H9 (cell line): ENCODE data around the gene KIF22. TPM values are rescaled to one million over a fixed set of nuclear protein-coding genes. Genes with fewer than 3 reads are reported as not detected.

ENCODE experiments used
- DNase-seq: peaks from one replicate; pipeline ENCODE4 v3.0.0-alpha.2; 2017
- H2AFZ ChIP-seq: one replicate; pipeline ENCODE4 v1.6.1; 2013; ENCODE audit warnings: mild to moderate bottlenecking, low read length, control low read depth, moderate library complexity
- H2AK5ac ChIP-seq: 2 replicates; pipeline ENCODE4 v1.6.1; 2013; ENCODE audit warnings: low read length, control low read depth, mixed read lengths; ENCODE audit not compliant: insufficient read length
- H2BK120ac ChIP-seq: one replicate; pipeline ENCODE4 v1.6.1; 2013; ENCODE audit warnings: low read depth, mild to moderate bottlenecking, low read length, control low read depth, inconsistent platforms; ENCODE audit not compliant: poor library complexity, severe bottlenecking
- H2BK12ac ChIP-seq: 2 replicates; pipeline ENCODE4 v1.6.1; 2013; ENCODE audit warnings: low read length, control low read depth, mixed read lengths, low read depth; ENCODE audit not compliant: insufficient read length
- H2BK15ac ChIP-seq: 2 replicates; pipeline ENCODE4 v1.6.1; 2013; ENCODE audit warnings: low read depth, low read length, control low read depth
- H2BK20ac ChIP-seq: one replicate; pipeline ENCODE4 v1.6.1; 2013; ENCODE audit warnings: low read depth, mild to moderate bottlenecking, low read length, control low read depth, inconsistent platforms; ENCODE audit not compliant: poor library complexity, severe bottlenecking
- H2BK5ac ChIP-seq: 2 replicates; pipeline ENCODE4 v1.6.1; 2013; ENCODE audit warnings: low read length, control low read depth, mixed read lengths; ENCODE audit not compliant: insufficient read length
- H3K14ac ChIP-seq: 2 replicates; pipeline ENCODE4 v1.6.1; 2013; ENCODE audit warnings: low read length, control low read depth; ENCODE audit not compliant: insufficient read depth
- H3K18ac ChIP-seq: 2 replicates; pipeline ENCODE4 v1.6.1; 2013; ENCODE audit warnings: low read depth, mild to moderate bottlenecking, mixed read lengths, low read length, control low read depth; ENCODE audit not compliant: insufficient read length
- H3K23ac ChIP-seq: 2 replicates; pipeline ENCODE4 v1.6.1; 2013; ENCODE audit warnings: low read length, control low read depth, mixed read lengths, low read depth; ENCODE audit not compliant: insufficient read length
- H3K23me2 ChIP-seq: 2 replicates; pipeline ENCODE4 v1.6.1; 2013; ENCODE audit warnings: low read depth, mild to moderate bottlenecking, mixed read lengths, low read length, control low read depth; ENCODE audit not compliant: insufficient read length, poor library complexity, severe bottlenecking
- H3K27ac ChIP-seq: 2 replicates; pipeline ENCODE4 v1.5.1; 2013; ENCODE audit warnings: low read length, control low read depth, mixed read lengths, low read depth; ENCODE audit not compliant: insufficient read length
- H3K27me3 ChIP-seq: 2 replicates; pipeline ENCODE4 v1.6.1; 2013; ENCODE audit warnings: low read length, control low read depth, inconsistent platforms; ENCODE audit not compliant: insufficient read depth
- H3K4ac ChIP-seq: 2 replicates; pipeline ENCODE4 v1.6.1; 2013; ENCODE audit warnings: low read depth, mild to moderate bottlenecking, control low read depth, inconsistent platforms, low read length, moderate library complexity
- H3K4me1 ChIP-seq: 2 replicates; pipeline ENCODE4 v1.6.1; 2013; ENCODE audit warnings: low read length, control low read depth, inconsistent platforms; ENCODE audit not compliant: insufficient read depth
- H3K4me2 ChIP-seq: 2 replicates; pipeline ENCODE4 v1.6.1; 2013; ENCODE audit warnings: low read length, control low read depth, mixed read lengths; ENCODE audit not compliant: insufficient read length, insufficient read depth
- H3K56ac ChIP-seq: 2 replicates; pipeline ENCODE4 v1.6.1; 2013; ENCODE audit warnings: low read depth, mild to moderate bottlenecking, mixed read lengths, low read length, control low read depth; ENCODE audit not compliant: insufficient read length
- H3K79me1 ChIP-seq: 2 replicates; pipeline ENCODE4 v1.6.1; 2013; ENCODE audit warnings: low read depth, mild to moderate bottlenecking, moderate library complexity, low read length, control low read depth, inconsistent platforms; ENCODE audit not compliant: insufficient read depth, poor library complexity, severe bottlenecking
- H3K79me2 ChIP-seq: 2 replicates; pipeline ENCODE4 v1.6.1; 2013; ENCODE audit warnings: low read length, control low read depth, inconsistent platforms; ENCODE audit not compliant: insufficient read depth
- H3K9ac ChIP-seq: 2 replicates; pipeline ENCODE4 v1.6.1; 2013; ENCODE audit warnings: low read length, control low read depth, mixed read lengths; ENCODE audit not compliant: insufficient read length; ENCODE audit errors: extremely low read depth
- H3K9me3 ChIP-seq: one replicate; pipeline ENCODE4 v1.6.1; 2013; ENCODE audit warnings: low read depth, low read length, inconsistent platforms; ENCODE audit not compliant: control insufficient read depth
- H3T11ph ChIP-seq: one replicate; pipeline ENCODE4 v1.6.1; 2013; ENCODE audit warnings: mild to moderate bottlenecking, low read length, control low read depth, inconsistent platforms
- H4K20me1 ChIP-seq: one replicate; pipeline ENCODE4 v1.6.1; 2013; ENCODE audit not compliant: control insufficient read depth, insufficient read length, insufficient read depth
- H4K5ac ChIP-seq: 2 replicates; pipeline ENCODE4 v1.6.1; 2013; ENCODE audit warnings: low read depth, mild to moderate bottlenecking, mixed read lengths, low read length, control low read depth; ENCODE audit not compliant: insufficient read length
- H4K8ac ChIP-seq: replicated peaks from 2 replicates; pipeline ENCODE4 v1.6.1; 2013; ENCODE audit warnings: low read length, control low read depth, mixed read lengths, low read depth; ENCODE audit not compliant: insufficient read length
- H4K91ac ChIP-seq: 2 replicates; pipeline ENCODE4 v1.6.1; 2013; ENCODE audit warnings: low read depth, mild to moderate bottlenecking, moderate library complexity, mixed read lengths, low read length, control low read depth; ENCODE audit not compliant: insufficient read length
- H3K27ac Mint-ChIP-seq, 3 experiments: 2 replicates in 2 of 3; 3 replicates in 1 of 3; pipeline ENCODE4 v1.8.0; 2020 to 2021; ENCODE audit warnings: mixed read lengths in 3 of 3, mild to moderate bottlenecking in 1 of 3, moderate library complexity in 1 of 3
- H3K27me3 Mint-ChIP-seq: 2 replicates; pipeline ENCODE4 v1.8.0; 2021; ENCODE audit warnings: low read depth, mild to moderate bottlenecking, moderate library complexity, mixed read lengths
- H3K36me3 Mint-ChIP-seq, 3 experiments: 2 replicates in 2 of 3; 3 replicates in 1 of 3; pipeline ENCODE4 v1.8.0; 2020 to 2021; ENCODE audit warnings: low read depth in 3 of 3, mixed read lengths in 3 of 3; ENCODE audit not compliant: insufficient read depth in 1 of 3
- H3K4me1 Mint-ChIP-seq, 2 experiments: 2 replicates each; pipeline ENCODE4 v1.8.0; 2020; ENCODE audit warnings: mixed read lengths in 2 of 2
- H3K4me3 Mint-ChIP-seq, 2 experiments: 2 replicates in 1 of 2; 3 replicates in 1 of 2; pipeline ENCODE4 v1.8.0; 2020 to 2021; ENCODE audit warnings: mild to moderate bottlenecking in 2 of 2, mixed read lengths in 2 of 2, moderate library complexity in 1 of 2
- H3K9me3 Mint-ChIP-seq, 2 experiments: 2 replicates in 1 of 2; 3 replicates in 1 of 2; pipeline ENCODE4 v1.8.0; 2020; ENCODE audit warnings: mild to moderate bottlenecking in 2 of 2, mixed read lengths in 2 of 2, moderate library complexity in 1 of 2
- WGBS: extraction: QIAGEN DNeasy Blood & Tissue Kit; methylation state at CpG from one replicate; pipeline ENCODE4 v1.1.7; 2013; ENCODE audit warnings: missing lambda C conversion rate, low lambda C conversion rate, mixed read lengths; ENCODE audit not compliant: insufficient read length; ENCODE audit errors: extremely low coverage; 5-methylcytosine and 5-hydroxymethylcytosine counted together
- total RNA-seq: library from RNA; stranded (reverse); gene quantifications from 2 replicates; pipeline ENCODE4 v1.2.1, GENCODE V29; 2021
- TF ChIP-seq, protein P1 (sequence below): fragments of 200-600 bp; sonication (generic); conservative IDR thresholded peaks from 3 replicates; pipeline ENCODE4 v1.8.0; 2021; ENCODE audit warnings: antibody characterized with exemption, mild to moderate bottlenecking

Gene KIF22
- total RNA-seq, 1 experiment from 2014 or later: 151 TPM

DNA sequence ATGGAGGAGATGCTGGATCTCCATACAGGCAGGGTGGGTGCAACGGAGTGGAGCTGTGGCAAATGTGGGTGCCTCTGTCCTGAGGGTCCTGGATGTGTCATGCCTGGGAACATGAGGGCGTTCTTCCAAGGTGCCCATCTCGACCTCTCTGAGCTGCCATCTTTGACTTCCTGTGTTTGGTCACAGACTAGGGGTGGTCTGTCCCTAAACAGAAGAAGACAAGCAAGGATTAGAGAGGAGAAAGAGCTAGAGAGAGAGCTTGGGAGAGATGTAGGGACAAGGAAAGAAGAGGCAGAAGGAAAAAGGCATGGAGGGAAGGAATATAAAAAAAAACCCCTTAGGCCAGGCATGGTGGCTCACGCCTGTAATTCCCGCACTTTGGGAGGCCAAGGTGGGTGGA lies 15.8 kb upstream of the KIF22 start:
- H3K4me1 ChIP-seq: no peaks in the 10 kb centered on the region
- no peaks in the 10 kb centered on the region for H3K9me3 Mint-ChIP-seq
- WGBS: no CpG with 5 or more reads among the region's 5 CpGs

More for the DNA sequence above, 15.8 kb upstream of the KIF22 start:
- Histone ChIP-seq H3K23me2 (no peaks in the 10 kb centered on the region), H3K9me3 (no peaks in the 10 kb centered on the region), H3K9ac (no peak overlapping the region), H3T11ph (no peak overlapping the region), H3K4me2 (no peak overlapping the region), H2BK120ac (no peak overlapping the region), H2AFZ (no peak overlapping the region), H4K20me1 (no peaks in the 10 kb centered on the region), H3K18ac (no peak overlapping the region), H3K56ac (no peak overlapping the region), H3K14ac (no peak overlapping the region), H2BK15ac (no peak overlapping the region), H3K27me3 (no peaks in the 10 kb centered on the region; the same call in 1 of the 2 replicates), H2AK5ac (no peak overlapping the region), H2BK5ac (no peak overlapping the region), H3K79me1 (no peaks in the 10 kb centered on the region), H3K23ac (no peak overlapping the region), H4K91ac (no peak overlapping the region), H3K79me2 (no peaks in the 10 kb centered on the region), H2BK20ac (no peak overlapping the region), H2BK12ac (no peak overlapping the region), H3K27ac (no peak overlapping the region), H3K4ac (no peak overlapping the region), H4K5ac (no peak overlapping the region), H4K8ac (no peak overlapping the region)
- DNase-seq: no peak
- TF ChIP-seq, protein P1, sequence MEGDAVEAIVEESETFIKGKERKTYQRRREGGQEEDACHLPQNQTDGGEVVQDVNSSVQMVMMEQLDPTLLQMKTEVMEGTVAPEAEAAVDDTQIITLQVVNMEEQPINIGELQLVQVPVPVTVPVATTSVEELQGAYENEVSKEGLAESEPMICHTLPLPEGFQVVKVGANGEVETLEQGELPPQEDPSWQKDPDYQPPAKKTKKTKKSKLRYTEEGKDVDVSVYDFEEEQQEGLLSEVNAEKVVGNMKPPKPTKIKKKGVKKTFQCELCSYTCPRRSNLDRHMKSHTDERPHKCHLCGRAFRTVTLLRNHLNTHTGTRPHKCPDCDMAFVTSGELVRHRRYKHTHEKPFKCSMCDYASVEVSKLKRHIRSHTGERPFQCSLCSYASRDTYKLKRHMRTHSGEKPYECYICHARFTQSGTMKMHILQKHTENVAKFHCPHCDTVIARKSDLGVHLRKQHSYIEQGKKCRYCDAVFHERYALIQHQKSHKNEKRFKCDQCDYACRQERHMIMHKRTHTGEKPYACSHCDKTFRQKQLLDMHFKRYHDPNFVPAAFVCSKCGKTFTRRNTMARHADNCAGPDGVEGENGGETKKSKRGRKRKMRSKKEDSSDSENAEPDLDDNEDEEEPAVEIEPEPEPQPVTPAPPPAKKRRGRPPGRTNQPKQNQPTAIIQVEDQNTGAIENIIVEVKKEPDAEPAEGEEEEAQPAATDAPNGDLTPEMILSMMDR: no peak
- Mint-ChIP-seq H3K36me3 (no peaks in the 10 kb centered on the region), H3K27ac (no peak overlapping the region), H3K4me1 (peaks cover 13 to 16% of the 10 kb centered on the region in 2 experiments), H3K27me3 (peaks cover 20% of the 10 kb centered on the region), H3K4me3 (no peak overlapping the region)
